ENCODE data around the gene IDUA.

IDUA gene

GRCh38 chr4:957231-957580 lies 29.6 kb upstream of the IDUA start:
- POLR2A ChIA-PET: no interaction called here
- CTCF ChIA-PET: no interaction called here
- DNase-seq (ENCODE audit: extremely low spot score): no peak
- TF ChIP-seq CTCF (IDR thresholded peaks at IDR 0.05; ENCODE audit: control extremely low read depth, extremely low read depth, low read depth, missing control alignments): no peak

DNA sequence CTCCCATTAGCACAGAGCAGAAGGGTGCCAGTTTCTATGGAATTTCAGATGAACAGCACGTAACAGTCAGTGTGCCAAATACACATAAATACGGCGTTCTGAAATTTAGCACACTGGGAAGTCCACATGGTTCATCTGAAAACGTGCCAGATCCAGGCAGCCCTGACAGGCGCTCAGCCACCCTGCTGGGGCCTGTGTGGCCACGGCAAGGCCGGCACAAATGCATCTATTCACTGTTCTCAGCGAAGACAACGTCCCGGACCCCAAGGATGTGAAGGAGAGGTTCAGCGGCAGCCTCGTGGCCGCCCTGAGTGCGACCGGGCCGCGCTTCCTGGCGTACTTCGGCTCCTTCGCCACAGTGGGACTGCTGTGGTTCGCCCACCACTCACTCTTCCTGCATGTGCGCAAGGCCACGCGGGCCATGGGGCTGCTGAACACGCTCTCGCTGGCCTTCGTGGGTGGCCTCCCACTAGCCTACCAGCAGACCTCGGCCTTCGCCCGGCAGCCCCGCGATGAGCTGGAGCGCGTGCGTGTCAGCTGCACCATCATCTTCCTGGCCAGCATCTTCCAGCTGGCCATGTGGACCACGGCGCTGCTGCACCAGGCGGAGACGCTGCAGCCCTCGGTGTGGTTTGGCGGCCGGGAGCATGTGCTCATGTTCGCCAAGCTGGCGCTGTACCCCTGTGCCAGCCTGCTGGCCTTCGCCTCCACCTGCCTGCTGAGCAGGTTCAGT lies 29.1 kb upstream of the IDUA start:
- ChIA-PET POLR2A (no interaction called here), CTCF (no interaction called here)
- no peak for DNase-seq (ENCODE audit: extremely low spot score)
- TF ChIP-seq CTCF (IDR thresholded peaks at IDR 0.05; ENCODE audit: control extremely low read depth, extremely low read depth, low read depth, missing control alignments): no peak

DNA sequence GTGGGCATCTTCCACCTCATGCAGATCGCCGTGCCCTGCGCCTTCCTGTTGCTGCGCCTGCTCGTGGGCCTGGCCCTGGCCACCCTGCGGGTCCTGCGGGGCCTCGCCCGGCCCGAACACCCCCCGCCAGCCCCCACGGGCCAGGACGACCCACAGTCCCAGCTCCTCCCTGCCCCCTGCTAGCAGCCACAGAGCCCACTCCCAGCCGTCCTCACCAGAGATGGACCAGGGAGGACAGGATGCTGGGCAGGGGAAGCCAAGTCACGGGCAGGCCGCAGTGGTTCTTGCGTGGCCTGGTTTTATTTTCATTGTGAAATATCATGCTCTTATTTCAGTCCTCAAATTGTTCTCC lies 28.6 kb upstream of the IDUA start:
- TF ChIP-seq CTCF (IDR thresholded peaks at IDR 0.05; ENCODE audit: control extremely low read depth, extremely low read depth, low read depth, missing control alignments): no peak
- no peak for DNase-seq (ENCODE audit: extremely low spot score)
- ChIA-PET CTCF (no interaction called here), POLR2A (no interaction called here)

DNA sequence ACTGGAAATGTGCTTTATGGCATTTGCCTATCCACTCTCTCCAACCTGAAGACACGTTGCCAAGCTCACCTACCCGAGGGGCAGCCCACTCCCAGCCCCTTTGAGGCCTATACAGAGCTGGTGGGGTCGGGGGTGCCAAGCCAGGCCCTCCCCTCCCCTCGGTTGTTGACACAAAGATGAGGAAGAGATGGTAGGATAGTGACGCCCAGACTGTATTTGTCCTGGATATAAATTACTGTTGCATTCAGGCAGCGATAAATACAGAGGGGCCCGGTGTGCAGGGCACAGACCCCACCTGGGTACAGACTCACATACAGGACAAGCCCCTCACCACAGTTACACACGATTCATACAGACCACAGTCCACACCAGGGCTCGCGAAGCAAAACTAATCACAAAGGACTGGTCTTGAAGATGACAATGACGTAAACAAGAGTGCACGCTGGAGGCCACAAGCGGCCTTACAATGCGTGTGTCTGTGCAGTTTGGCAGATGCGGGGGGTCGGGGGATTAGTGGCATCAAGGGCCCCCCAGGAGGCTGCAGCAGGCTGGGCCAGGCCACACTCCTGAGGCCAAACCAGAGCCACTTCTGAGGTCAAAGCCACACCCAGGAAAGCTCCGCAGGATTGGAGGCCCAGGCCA lies 28.0 kb upstream of the IDUA start:
- TF ChIP-seq CTCF (IDR thresholded peaks at IDR 0.05; ENCODE audit: control extremely low read depth, extremely low read depth, low read depth, missing control alignments): no peak
- DNase-seq (ENCODE audit: extremely low spot score): no peak
- CTCF ChIA-PET: interaction anchor here (1.0 kb wide), 1 partner anchor 28 kb away, joined by 3 read pairs; the partner anchor contains the start of gene IDUA
- POLR2A ChIA-PET: no interaction called here

DNA sequence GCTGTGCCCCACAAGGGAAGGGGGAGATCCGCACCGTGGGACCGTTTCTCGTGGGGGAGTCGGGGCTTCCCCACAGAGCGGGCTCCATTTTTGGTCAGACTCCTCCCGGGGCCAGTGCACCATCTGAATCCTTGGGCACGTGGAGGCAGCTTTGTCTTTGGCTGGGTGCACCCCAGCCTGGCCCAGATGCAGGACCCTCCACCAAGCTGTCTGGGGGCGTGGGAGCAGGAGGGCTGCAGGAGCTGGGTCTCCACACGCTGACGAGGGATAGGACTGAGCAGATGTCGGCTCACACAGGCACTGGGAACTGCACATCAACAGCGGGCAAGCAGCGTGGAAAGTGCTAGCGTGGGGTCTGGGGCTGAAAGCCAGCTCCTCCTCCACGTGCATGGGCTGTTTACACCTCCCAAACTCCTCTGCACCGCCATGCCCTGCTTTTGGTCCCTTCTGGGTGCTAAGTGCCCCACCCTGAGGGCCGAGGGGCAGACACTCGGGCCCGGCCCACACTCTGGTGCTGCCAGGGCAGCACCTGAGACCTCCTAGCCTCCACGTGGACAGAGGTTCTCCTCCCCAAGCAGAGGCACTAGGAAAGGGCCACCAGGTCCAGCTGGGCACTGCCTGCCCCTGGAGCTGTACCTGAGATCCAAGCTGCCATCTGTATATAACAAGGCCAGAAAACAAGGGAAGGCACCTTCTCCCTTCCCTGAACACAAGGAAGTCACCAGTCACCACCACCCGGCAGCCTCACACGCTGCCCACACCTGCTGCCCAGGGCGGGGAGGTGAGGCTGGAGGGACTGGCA lies 27.3 kb upstream of the IDUA start:
- ChIA-PET CTCF (interaction anchor here (1.0 kb wide), 1 partner anchor 28 kb away, joined by 3 read pairs; the partner anchor contains the start of gene IDUA), POLR2A (no interaction called here)
- TF ChIP-seq CTCF (IDR thresholded peaks at IDR 0.05; ENCODE audit: control extremely low read depth, extremely low read depth, low read depth, missing control alignments): no peak
- no peak for DNase-seq (ENCODE audit: extremely low spot score)

DNA sequence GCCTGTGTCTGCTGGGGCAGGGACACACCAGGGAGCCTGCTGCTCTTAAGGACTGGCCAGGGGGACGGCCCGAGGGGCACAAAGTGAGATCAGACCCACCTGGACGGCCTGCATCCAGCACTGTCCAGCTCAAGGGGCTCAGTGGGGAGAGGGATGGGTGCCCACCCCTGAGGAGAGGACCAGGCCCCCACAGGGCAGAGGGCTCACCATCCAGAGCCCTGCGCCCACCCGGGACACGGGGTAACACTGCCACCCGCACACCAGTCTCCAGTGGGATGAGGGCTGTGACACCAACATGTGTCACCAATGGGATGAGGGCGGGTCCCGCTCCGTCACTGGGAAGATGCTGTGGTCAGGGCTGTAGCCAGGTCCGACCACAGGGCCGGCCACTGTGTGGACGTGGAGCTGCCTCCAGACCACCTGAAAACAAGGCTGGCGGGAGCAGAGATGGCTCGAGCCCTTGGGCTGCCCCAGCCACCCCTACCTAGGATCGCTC lies 26.7 kb upstream of the IDUA start:
- no peak for TF ChIP-seq CTCF (IDR thresholded peaks at IDR 0.05; ENCODE audit: control extremely low read depth, extremely low read depth, low read depth, missing control alignments)

More for the DNA sequence above, 26.7 kb upstream of the IDUA start:
- DNase-seq (ENCODE audit: extremely low spot score): no peak
- ChIA-PET POLR2A (no interaction called here), CTCF (no interaction called here)
